Endothelial cell of umbilical vein (primary cell): ENCODE results near the gene ZCWPW2. TPM values are rescaled to one million over a fixed set of nuclear protein-coding genes. Genes with fewer than 3 reads are reported as not detected.

Experiments used
- BruUV-seq: library from RNA; stranded (reverse); fragments of 400-500 nt; replicated peaks from 2 replicates; lab custom pipeline; 2021; lab: Mats Ljungman, UMichigan
- CTCF ChIA-PET: fragments of 300-600, 350-600 bp; sonication (Branson Sonifier 250); formaldehyde crosslinking; loops from one replicate; lab custom pipeline; 2021; ENCODE audit warnings: antibody characterized with exemption, inconsistent platforms; lab: Charles Lee
- POLR2A ChIA-PET: fragments of 300-600, 350-600 bp; sonication (Branson Sonifier 250); formaldehyde crosslinking; loops from one replicate; lab custom pipeline; 2021; ENCODE audit warnings: antibody characterized with exemption, inconsistent platforms; lab: Charles Lee
- DNase-seq: peaks from one replicate; pipeline ENCODE4 v3.0.0-alpha.2; 2011; ENCODE audit warnings: low read depth, low spot score
- FAIRE-seq: peaks from 2 replicates; lab custom pipeline; 2011; peaks lifted over from hg19 to GRCh38; lab: Jason Lieb, UNC
- H2AFZ ChIP-seq: 2 replicates; pipeline ENCODE4 v1.6.0; 2012; ENCODE audit warnings: low read depth, low read length, control low read depth, inconsistent platforms
- H3K27ac ChIP-seq: 2 replicates; pipeline ENCODE4 v1.5.1; 2011; ENCODE audit warnings: low read depth, mild to moderate bottlenecking, control low read depth, low read length, moderate library complexity; ENCODE audit not compliant: insufficient read depth
- H3K27me3 ChIP-seq, 2 experiments: 2 replicates each; pipeline versions ENCODE4 v1.6.0 to v1.6.1; 2011; ENCODE audit warnings: low read length in 2 of 2, mixed read lengths in 1 of 2; ENCODE audit not compliant: control insufficient read depth in 2 of 2, insufficient read depth in 2 of 2
- H3K36me3 ChIP-seq, 2 experiments: 2 replicates in 1 of 2; 3 replicates in 1 of 2; pipeline ENCODE4 v1.5.1; 2011; ENCODE audit warnings: low read length in 2 of 2, mild to moderate bottlenecking in 1 of 2, moderate library complexity in 1 of 2; ENCODE audit not compliant: control insufficient read depth in 2 of 2, insufficient read depth in 2 of 2; ENCODE audit errors: extremely low read depth in 1 of 2
- H3K4me1 ChIP-seq: 3 replicates; pipeline ENCODE4 v1.5.1; 2011; ENCODE audit warnings: mild to moderate bottlenecking, low read length; ENCODE audit not compliant: control insufficient read depth, insufficient read depth; ENCODE audit errors: extremely low read depth
- H3K4me2 ChIP-seq: 2 replicates; pipeline ENCODE4 v1.6.1; 2011; ENCODE audit warnings: low read length, control low read depth, mixed read lengths; ENCODE audit not compliant: insufficient read depth
- H3K4me3 ChIP-seq, 3 experiments: fragments of 200-600 bp in 1 of 3; sonication (generic), shearing (Covaris generic) in 1 of 3; replicated peaks in 1 of 3; 2 replicates each; pipeline ENCODE4 v1.5.1; 2011 to 2016; ENCODE audit warnings: control low read depth in 3 of 3, low read length in 3 of 3, mild to moderate bottlenecking in 2 of 3, inconsistent platforms in 1 of 3, low read depth in 1 of 3, moderate library complexity in 1 of 3; ENCODE audit not compliant: insufficient read depth in 1 of 3
- H3K79me2 ChIP-seq: 2 replicates; pipeline ENCODE4 v1.6.0; 2012; ENCODE audit warnings: low read length, inconsistent platforms; ENCODE audit not compliant: control insufficient read depth, insufficient read depth
- H3K9ac ChIP-seq: replicated peaks from 2 replicates; pipeline ENCODE3; 2011; ENCODE audit warnings: low read length, control low read depth; ENCODE audit not compliant: insufficient read depth; ENCODE audit errors: extremely low read depth
- H3K9me1 ChIP-seq: replicated peaks from 3 replicates; pipeline ENCODE4 v1.6.0; 2011; ENCODE audit warnings: mild to moderate bottlenecking, low read length; ENCODE audit not compliant: control insufficient read depth, insufficient read depth; ENCODE audit errors: extremely low read depth
- H3K9me3 ChIP-seq: replicated peaks from 2 replicates; pipeline ENCODE4 v1.5.1; 2012; ENCODE audit warnings: low read length, inconsistent platforms; ENCODE audit not compliant: control insufficient read depth, insufficient read depth
- H4K20me1 ChIP-seq: replicated peaks from 2 replicates; pipeline ENCODE3; 2011; ENCODE audit warnings: mild to moderate bottlenecking, low read length; ENCODE audit not compliant: control insufficient read depth, insufficient read depth; ENCODE audit errors: extremely low read depth
- EZH2 ChIP-seq: IDR thresholded peaks from 2 replicates; pipeline ENCODE4 v1.6.1; 2012; ENCODE audit warnings: borderline replicate concordance, low read depth, mild to moderate bottlenecking, moderate library complexity, low read length, inconsistent platforms; ENCODE audit not compliant: severe bottlenecking
- FOS ChIP-seq: IDR thresholded peaks from 2 replicates; pipeline ENCODE4 v1.6.1; 2011; ENCODE audit warnings: mild to moderate bottlenecking, low read length, moderate library complexity, borderline replicate concordance; ENCODE audit not compliant: insufficient read depth
- GATA2 ChIP-seq: IDR thresholded peaks from 2 replicates; pipeline ENCODE4 v1.7.0; 2011; ENCODE audit warnings: low read depth, mild to moderate bottlenecking, moderate library complexity, mixed read lengths, low read length; ENCODE audit not compliant: insufficient read length, insufficient read depth
- JUN ChIP-seq: IDR thresholded peaks from 2 replicates; pipeline ENCODE4 v1.6.1; 2011; ENCODE audit warnings: borderline replicate concordance, low read depth; ENCODE audit not compliant: insufficient read length, insufficient read depth
- MAX ChIP-seq: IDR thresholded peaks from 2 replicates; pipeline ENCODE4 v1.6.1; 2011; ENCODE audit not compliant: insufficient read depth, insufficient read length
- MYC ChIP-seq: IDR thresholded peaks from one replicate; pipeline ENCODE4 v1.6.1; 2011; ENCODE audit warnings: mild to moderate bottlenecking, low read depth, low read length
- POLR2A ChIP-seq: IDR thresholded peaks from 2 replicates; pipeline ENCODE4 v1.6.1; 2012; ENCODE audit warnings: low read depth, mild to moderate bottlenecking, control low read depth, low read length
- POLR2AphosphoS5 ChIP-seq: IDR thresholded peaks from 2 replicates; pipeline ENCODE4 v1.6.1; 2012; ENCODE audit warnings: low read depth, mild to moderate bottlenecking, control low read depth, low read length, moderate library complexity; ENCODE audit not compliant: insufficient read depth
- dilution Hi-C: fragments of 300-500 bp; cut with MboI; formaldehyde crosslinking; loops from one replicate; pipeline ENCODE4 v1.15.0; 2019; ENCODE audit warnings: low sequenced_read_pairs; ENCODE audit not compliant: extremely low pct_ligation_motif_present
- intact Hi-C: fragments of 100-400 bp; cut with micrococcal nuclease; formaldehyde crosslinking; loops from one replicate; pipeline ENCODE4 v1.10.0; 2022
- polyA plus RNA-seq, 4 experiments: library from polyadenylated mRNA; depleted of rRNA in 3 of 4; stranded (reverse) in 3 of 4; unstranded in 1 of 4; fragments of >200 nt; gene quantifications; 2 replicates each; pipeline versions ENCODE4 v1.2.1 to v1.2.3, GENCODE V29; 2011 to 2012; ENCODE audit warnings: missing spikeins in 1 of 4
- total RNA-seq: library from RNA; stranded (reverse); gene quantifications from 2 replicates; pipeline ENCODE4 v1.2.3, GENCODE V29; 2021

The ZCWPW2 gene
- total and polyA plus RNA-seq, 2 donors (not counting 3 experiments of a cell fraction or from before 2014, with no cell fraction given): 0.04 to 0.40 TPM

- BruUV-seq: TSS peak; percentile 55
- dilution Hi-C loops: no loop called here
Measured at GRCh38 chr3:28349469-28350000, 1.0 kb downstream of the ZCWPW2 start.

GRCh38 chr3:28376424-28376823 lies 27.9 kb downstream of the ZCWPW2 start:
- FAIRE-seq (no peak), DNase-seq (no peak)
- ChIA-PET POLR2A (no interaction called here), CTCF (no interaction called here)
- H3K4me3 ChIP-seq: no peak overlapping the region
- H3K79me2 ChIP-seq: no peaks in the 10 kb centered on the region
- no peak overlapping the region for H3K9ac ChIP-seq
- intact Hi-C loops (no loop called here), dilution Hi-C loops (no loop called here)
- H3K27me3 ChIP-seq: no peaks in the 10 kb centered on the region
- no peak overlapping the region for H3K27ac ChIP-seq
- no peak overlapping the region for H3K4me2 ChIP-seq
- no peaks in the 10 kb centered on the region for H3K9me1 ChIP-seq
- H3K9me3 ChIP-seq: no peaks in the 10 kb centered on the region
- H3K4me1 ChIP-seq: no peaks in the 10 kb centered on the region
- no peaks in the 10 kb centered on the region for H4K20me1 ChIP-seq
- TF ChIP-seq EZH2 (no peak), GATA2 (no peak), JUN (no peak), POLR2A (no peak), POLR2AphosphoS5 (no peak), MAX (no peak)
- no peak overlapping the region for H2AFZ ChIP-seq
- BruUV-seq: no TSS peak
- H3K36me3 ChIP-seq: no peaks in the 10 kb centered on the region

More at GRCh38 chr3:28349469-28350000, 1.0 kb downstream of the ZCWPW2 start:
- no peak for DNase-seq
- peak overlapping the region; percentile 87 for H3K4me2 ChIP-seq
- no peak for TF ChIP-seq GATA2
- TF ChIP-seq MAX: no peak
- TF ChIP-seq JUN: no peak
- TF ChIP-seq MYC: no peak
- TF ChIP-seq FOS: no peak
- no peaks in the 10 kb centered on the region for H3K36me3 ChIP-seq
- peak overlapping the region; percentile 59 to 86 (median 69) for H3K4me3 ChIP-seq
- H3K9ac ChIP-seq: peak overlapping the region; percentile 98
- FAIRE-seq: no peak
- H3K4me1 ChIP-seq: peaks cover 16% of the 10 kb centered on the region
- POLR2A ChIA-PET: no interaction called here
- no peaks in the 10 kb centered on the region for H3K9me1 ChIP-seq
- H3K27me3 ChIP-seq: no peaks in the 10 kb centered on the region
- intact Hi-C loops: loop anchor here (1.0 to 10.0 kb wide), 4 partner anchors 108 to 895 kb away; partner anchors contain the start of gene CMC1
- H3K79me2 ChIP-seq: peaks cover 27% of the 10 kb centered on the region
- H3K9me3 ChIP-seq: no peaks in the 10 kb centered on the region
- peak overlapping the region; percentile 98 for H3K27ac ChIP-seq
- CTCF ChIA-PET: interaction anchor here (1.0 to 2.2 kb wide), 5 partner anchors 8 to 638 kb away, joined by 3 to 13 read pairs (median 4); no protein-coding TSS in a partner anchor
- H4K20me1 ChIP-seq: no peaks in the 10 kb centered on the region
- H2AFZ ChIP-seq: peak overlapping the region; percentile 72
